Transverse colon (tissue), 4 donors: ENCODE results near the gene TNS3. TPM values are rescaled to one million over a fixed set of nuclear protein-coding genes. Genes with fewer than 3 reads are reported as not detected.

Experiments
- DNase-seq: peaks from one replicate; pipeline ENCODE4 v3.0.0-alpha.2; 2019
- H3K27ac ChIP-seq, 4 donors: fragments of 200-600 bp; sonication (generic); 2 replicates each; pipeline ENCODE4 v1.5.1; 2016 to 2018; ENCODE audit warnings: inconsistent platforms in 4 of 4
- H3K27me3 ChIP-seq: fragments of 200-600 bp; sonication (generic); 2 replicates; pipeline ENCODE4 v1.5.1; 2017; ENCODE audit warnings: inconsistent platforms
- H3K36me3 ChIP-seq, 4 donors: fragments of 200-600 bp; sonication (generic); 2 replicates each; pipeline ENCODE4 v1.5.1; 2017 to 2019; ENCODE audit warnings: inconsistent platforms in 4 of 4
- H3K4me1 ChIP-seq, 4 donors: fragments of 200-600 bp; sonication (generic); 2 replicates each; pipeline ENCODE4 v1.5.1; 2017 to 2020; ENCODE audit warnings: inconsistent platforms in 4 of 4
- H3K4me3 ChIP-seq, 4 donors: fragments of 200-600 bp; sonication (generic); 1 replicate in 1 of 4; 2 replicates in 3 of 4; pipeline versions ENCODE4 v1.5.1 to v1.6.1; 2017 to 2019; ENCODE audit warnings: inconsistent platforms in 4 of 4
- H3K9me3 ChIP-seq, 2 donors: fragments of 200-600 bp; sonication (generic); 2 replicates each; pipeline ENCODE4 v1.5.1; 2017 to 2019; ENCODE audit warnings: inconsistent platforms in 2 of 2
- CTCF ChIP-seq, 5 experiments: fragments of 200-600 bp in 3 of 5; fragments of 450-650 bp in 2 of 5; sonication (generic) in 3 of 5; IDR thresholded peaks; 1 replicate in 2 of 5; 2 replicates in 3 of 5; pipeline ENCODE4 v1.5.1; 2016 to 2017; ENCODE audit warnings: antibody characterized with exemption in 5 of 5, inconsistent platforms in 3 of 5, mild to moderate bottlenecking in 2 of 5, moderate library complexity in 1 of 5
- EP300 ChIP-seq: sonication (generic); formaldehyde crosslinking; IDR thresholded peaks from one replicate; pipeline ENCODE4 v1.6.1; 2017; ENCODE audit warnings: antibody characterized with exemption, low read depth
- POLR2A ChIP-seq: fragments of 450-650 bp; IDR thresholded peaks from one replicate; pipeline ENCODE4 v1.6.1; 2016; ENCODE audit warnings: antibody characterized with exemption, mild to moderate bottlenecking, moderate library complexity
- POLR2AphosphoS5 ChIP-seq, 3 donors: sonication (generic); formaldehyde crosslinking; IDR thresholded peaks; one replicate each; pipeline ENCODE4 v1.6.1; 2016; ENCODE audit warnings: antibody characterized with exemption in 3 of 3
- WGBS, 2 donors: methylation state at CpG; one replicate each; pipeline ENCODE4 v1.1.5; 2018; ENCODE audit warnings: low coverage in 1 of 2; 5-methylcytosine and 5-hydroxymethylcytosine counted together
- in situ Hi-C, 4 donors: fragments of 200-750 bp; cut with MboI; loops; one replicate each; pipeline versions ENCODE4 v1.15.0 to v1.15.1; 2017; ENCODE audit warnings: low sequenced_read_pairs in 3 of 4, low pct_ligation_motif_present in 1 of 4, low pct_unique_long_range_greater_than_20kb in 1 of 4
- intact Hi-C: fragments of 100-400 bp; cut with DNase I; formaldehyde crosslinking; loops from one replicate; pipeline ENCODE4 v1.15.1; 2023; ENCODE audit warnings: low total_unique reads
- total RNA-seq, 4 donors: library from RNA; depleted of rRNA; stranded (reverse); fragments of >200 nt; gene quantifications; one replicate each; pipeline ENCODE4 v1.1.0, GENCODE V29; 2016

The TNS3 gene
- total RNA-seq, 4 donors from 2014 or later: 58.5 to 104 (median 72.7) TPM

GRCh38 chr7:47358357-47358756 lies 223.6 kb downstream of the TNS3 start:
- no peaks in the 10 kb centered on the region for H3K9me3 ChIP-seq
- in situ Hi-C loops: no loop called here
- H3K27ac ChIP-seq: peak overlapping the region; percentile 62 to 67 (median 62)
- 93% methylated on average over 14 of the region's 14 CpGs; no CpG with 5 or more reads in 1 of the 2 donors for WGBS, 2 donors
- peaks cover 7 to 46% (median 35%) of the 10 kb centered on the region in 4 donors for H3K4me1 ChIP-seq
- peak; percentile 8 for DNase-seq
- H3K4me3 ChIP-seq: no peak overlapping the region
- no peaks in the 10 kb centered on the region for H3K27me3 ChIP-seq
- H3K36me3 ChIP-seq: no peaks in the 10 kb centered on the region
- intact Hi-C loops: no loop called here
- TF ChIP-seq EP300: no peak
- TF ChIP-seq POLR2A: no peak
- TF ChIP-seq CTCF (IDR thresholded peaks at IDR 0.05): no peak
- no peak for TF ChIP-seq POLR2AphosphoS5 (IDR thresholded peaks at IDR 0.05)

DNA sequence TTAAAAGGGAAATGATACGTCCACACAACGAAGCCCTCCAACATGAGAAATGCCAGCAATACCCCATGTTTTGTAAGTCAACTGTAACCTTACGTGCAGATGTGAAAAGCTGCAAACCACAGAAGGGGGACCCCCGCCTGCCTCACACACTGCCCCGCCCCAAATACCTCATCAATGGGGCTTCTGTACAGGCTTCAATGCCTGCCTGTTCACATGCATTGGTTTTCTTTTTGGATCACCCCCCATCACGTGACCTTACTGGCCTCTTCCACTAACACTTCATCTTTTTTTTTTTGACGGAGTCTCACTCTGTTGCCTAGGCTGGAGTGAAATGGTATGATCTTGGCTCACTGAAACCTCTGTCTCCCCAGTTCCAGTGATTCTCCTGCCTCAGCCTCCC lies 224.0 kb downstream of the TNS3 start:
- intact Hi-C loops: no loop called here
- peak; percentile 8 for DNase-seq

GRCh38 chr7:47357361-47357760 lies 224.6 kb downstream of the TNS3 start:
- Histone ChIP-seq H3K27ac (peak overlapping the region; percentile 62 to 67 (median 62)), H3K27me3 (no peaks in the 10 kb centered on the region), H3K9me3 (no peaks in the 10 kb centered on the region), H3K36me3 (no peaks in the 10 kb centered on the region), H3K4me1 (peaks cover 7 to 46% (median 35%) of the 10 kb centered on the region in 4 donors), H3K4me3 (no peak overlapping the region)
- DNase-seq: peak; percentile 30
- TF ChIP-seq POLR2AphosphoS5 (IDR thresholded peaks at IDR 0.05) (no peak), POLR2A (no peak), EP300 (no peak), CTCF (IDR thresholded peaks at IDR 0.05) (no peak)
- in situ Hi-C loops: no loop called here
- intact Hi-C loops: no loop called here
- WGBS, 2 donors: 62 to 70% methylated on average over 3 to 10 of the region's 10 CpGs

More for the DNA sequence above, 224.0 kb downstream of the TNS3 start:
- in situ Hi-C loops: no loop called here
- WGBS, 2 donors: 77 to 78% methylated on average over 4 to 7 of the region's 7 CpGs
- no peaks in the 10 kb centered on the region for H3K36me3 ChIP-seq
- TF ChIP-seq POLR2A (no peak), CTCF (IDR thresholded peaks at IDR 0.05) (no peak), EP300 (no peak), POLR2AphosphoS5 (IDR thresholded peaks at IDR 0.05) (no peak)
- H3K4me3 ChIP-seq: no peak overlapping the region
- no peaks in the 10 kb centered on the region for H3K9me3 ChIP-seq
- H3K4me1 ChIP-seq: peaks cover 7 to 46% (median 35%) of the 10 kb centered on the region in 4 donors
- peak overlapping the region; percentile 62 to 67 (median 62) for H3K27ac ChIP-seq
- no peaks in the 10 kb centered on the region for H3K27me3 ChIP-seq

GRCh38 chr7:47356261-47356660 lies 225.7 kb downstream of the TNS3 start:
- Histone ChIP-seq H3K27me3 (no peaks in the 10 kb centered on the region), H3K4me3 (no peak overlapping the region), H3K9me3 (no peaks in the 10 kb centered on the region), H3K36me3 (no peaks in the 10 kb centered on the region), H3K4me1 (peaks cover 7 to 46% (median 35%) of the 10 kb centered on the region in 4 donors), H3K27ac (peak overlapping the region; percentile 59 to 75 (median 70))
- TF ChIP-seq POLR2A: no peak
- no peak for TF ChIP-seq CTCF (IDR thresholded peaks at IDR 0.05)
- no peak for TF ChIP-seq POLR2AphosphoS5 (IDR thresholded peaks at IDR 0.05)
- TF ChIP-seq EP300: no peak
- in situ Hi-C loops: no loop called here
- intact Hi-C loops: no loop called here
- no peak for DNase-seq
- 84 to 100% methylated on average over 2 to 5 of the region's 5 CpGs for WGBS, 2 donors
